SIG-M5 treated with dmso at 0.1 percent for 504 hours (cell line): ENCODE data around the gene MX1.
A peak's percentile ranks its signal among the peaks of the same experiment; 100 is the strongest.
"Not testable (repeated sequence)": the region's sequence is repeated elsewhere in the genome, so short reads cannot be mapped to it uniquely, and the experiment has no call there.

Experiments
- DNase-seq: peaks from one replicate; lab custom pipeline; 2025; ENCODE audit not compliant: unreplicated experiment; lab: John Stamatoyannopoulos, UW

Gene MX1

GRCh38 chr21:41406340-41406739 is 19.7 kb upstream of the MX1 start:
- peak; percentile 39 for DNase-seq

- no peak for DNase-seq
Observed at GRCh38 chr21:41407541-41408460, 18.2 kb upstream of the MX1 start.

- DNase-seq, result no peak
Observed at GRCh38 chr21:41410361-41410760, 15.7 kb upstream of the MX1 start.

- DNase-seq, result no peak
Observed at GRCh38 chr21:41410767-41411448, 15.1 kb upstream of the MX1 start.

- DNase-seq, result peak; percentile 39
Observed at GRCh38 chr21:41411449-41412089, 14.5 kb upstream of the MX1 start.

- DNase-seq, result not testable (repeated sequence)
Observed at GRCh38 chr21:41417505-41417904, 8.5 kb upstream of the MX1 start.

GRCh38 chr21:41418393-41418792 is 7.6 kb upstream of the MX1 start:
- DNase-seq, result no peak

GRCh38 chr21:41418956-41419680 is 6.9 kb upstream of the MX1 start:
- no peak for DNase-seq

- peak; percentile 83 for DNase-seq
Observed at GRCh38 chr21:41419921-41420862, 5.8 kb upstream of the MX1 start.

GRCh38 chr21:41420998-41421397 is 5.0 kb upstream of the MX1 start:
- DNase-seq, result not testable (repeated sequence)

- DNase-seq, result no peak
Observed at GRCh38 chr21:41422546-41423304, 3.3 kb upstream of the MX1 start.

- DNase-seq, result not testable (repeated sequence)
Observed at GRCh38 chr21:41423305-41423636, 2.8 kb upstream of the MX1 start.

GRCh38 chr21:41425588-41425953 is 468 bp upstream of the MX1 start:
- no peak for DNase-seq

GRCh38 chr21:41426676-41427404 is 801 bp downstream of the MX1 start:
- no peak for DNase-seq

- DNase-seq, result no peak
Observed at GRCh38 chr21:41427556-41427955, 1.5 kb downstream of the MX1 start.

GRCh38 chr21:41428311-41428710 is 2.3 kb downstream of the MX1 start:
- no peak for DNase-seq

- DNase-seq, result no peak
Observed at GRCh38 chr21:41428847-41429246, 2.8 kb downstream of the MX1 start.

GRCh38 chr21:41429305-41429704 is 3.3 kb downstream of the MX1 start:
- DNase-seq, result no peak
